Adipocyte (in vitro differentiated cells): ENCODE results near the gene CDCA4.
"Not testable (repeated sequence)": the region's sequence is repeated elsewhere in the genome, so short reads cannot be mapped to it uniquely, and the experiment has no call there.

Experiments used
- DNase-seq: peaks from one replicate; pipeline ENCODE4 v3.0.0-alpha.2; 2015; ENCODE audit warnings: low read depth
- H3K27me3 ChIP-seq: replicated peaks from 2 replicates; pipeline ENCODE4 v1.7.0; 2013; ENCODE audit warnings: mild to moderate bottlenecking, low read length, moderate library complexity; ENCODE audit not compliant: control insufficient read depth, insufficient read depth
- H3K36me3 ChIP-seq: 2 replicates; pipeline ENCODE4 v1.7.0; 2013; ENCODE audit warnings: low read length, mild to moderate bottlenecking, moderate library complexity; ENCODE audit not compliant: control insufficient read depth, insufficient read depth, severe bottlenecking
- H3K4me1 ChIP-seq: 2 replicates; pipeline ENCODE4 v1.7.0; 2013; ENCODE audit warnings: mild to moderate bottlenecking, low read length, moderate library complexity; ENCODE audit not compliant: control insufficient read depth, insufficient read depth
- H3K4me3 ChIP-seq: 2 replicates; pipeline ENCODE4 v1.7.0; 2013; ENCODE audit warnings: mild to moderate bottlenecking, low read length, moderate library complexity
- H3K9ac ChIP-seq: 2 replicates; pipeline ENCODE4 v1.7.0; 2013; ENCODE audit warnings: mild to moderate bottlenecking, low read length, moderate library complexity
- H3K9me3 ChIP-seq: 2 replicates; pipeline ENCODE4 v1.7.0; 2013; ENCODE audit warnings: mild to moderate bottlenecking, low read length, moderate library complexity; ENCODE audit not compliant: control insufficient read depth

CDCA4 gene

DNA sequence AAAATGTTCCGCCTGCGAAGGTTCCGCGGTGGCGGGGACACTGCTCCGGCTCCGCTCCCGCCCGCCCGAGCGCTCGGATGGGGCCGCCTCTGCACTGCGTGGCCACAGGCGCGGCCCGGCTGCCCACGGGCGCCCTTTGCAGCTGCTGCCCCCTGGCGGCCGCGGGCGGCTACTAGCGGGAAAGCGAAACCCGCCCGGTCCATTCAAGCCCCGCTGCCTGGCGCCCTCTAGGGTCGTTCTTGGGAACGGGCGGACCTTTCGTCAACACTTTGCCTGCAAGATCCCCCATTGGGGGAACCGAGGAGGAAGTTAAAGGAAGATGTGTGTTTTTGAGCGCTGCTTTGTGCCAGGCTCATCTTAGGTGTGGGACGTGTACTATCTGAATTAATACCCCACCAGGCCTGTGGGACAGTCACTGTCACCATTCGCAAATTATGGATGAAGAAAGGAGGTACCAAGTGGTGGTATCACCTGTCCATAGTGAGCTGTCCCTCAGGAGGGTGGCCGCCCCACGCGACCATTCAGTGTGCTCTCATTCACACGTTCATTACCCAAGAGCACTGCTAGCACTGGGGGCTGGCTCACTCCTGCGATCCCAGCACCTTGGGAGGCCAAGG lies 24.9 kb upstream of the CDCA4 start:
- Histone ChIP-seq H3K9me3 (no peaks in the 10 kb centered on the region), H3K36me3 (no peaks in the 10 kb centered on the region), H3K4me3 (no peak overlapping the region), H3K9ac (no peak overlapping the region), H3K4me1 (peaks cover 5% of the 10 kb centered on the region), H3K27me3 (peaks cover 18% of the 10 kb centered on the region)
- DNase-seq, result peak; percentile 96

DNA sequence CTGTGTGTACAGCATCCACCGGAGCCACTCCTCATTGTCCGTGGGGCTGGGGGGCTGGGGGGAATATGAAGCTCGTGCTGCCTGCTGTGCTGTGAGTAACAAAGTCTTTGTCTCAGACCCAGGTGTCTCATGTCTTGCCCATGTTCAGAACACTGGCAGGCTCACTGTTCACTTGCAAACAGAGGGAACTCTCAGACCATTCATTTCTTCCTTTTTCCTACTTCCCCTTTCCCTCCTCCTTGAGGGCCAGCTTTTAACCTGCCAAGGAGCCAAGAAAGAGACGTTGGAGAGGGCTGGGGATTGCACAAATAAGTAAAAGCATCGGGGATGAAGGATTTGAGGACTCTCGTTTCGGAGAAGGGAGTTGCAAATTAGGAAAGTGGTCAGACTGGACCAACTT lies 22.8 kb upstream of the CDCA4 start:
- Histone ChIP-seq H3K4me1 (peaks cover 5% of the 10 kb centered on the region), H3K9ac (no peak overlapping the region), H3K9me3 (no peaks in the 10 kb centered on the region), H3K36me3 (no peaks in the 10 kb centered on the region), H3K27me3 (peaks cover 10% of the 10 kb centered on the region), H3K4me3 (no peak overlapping the region)
- no peak for DNase-seq

DNA sequence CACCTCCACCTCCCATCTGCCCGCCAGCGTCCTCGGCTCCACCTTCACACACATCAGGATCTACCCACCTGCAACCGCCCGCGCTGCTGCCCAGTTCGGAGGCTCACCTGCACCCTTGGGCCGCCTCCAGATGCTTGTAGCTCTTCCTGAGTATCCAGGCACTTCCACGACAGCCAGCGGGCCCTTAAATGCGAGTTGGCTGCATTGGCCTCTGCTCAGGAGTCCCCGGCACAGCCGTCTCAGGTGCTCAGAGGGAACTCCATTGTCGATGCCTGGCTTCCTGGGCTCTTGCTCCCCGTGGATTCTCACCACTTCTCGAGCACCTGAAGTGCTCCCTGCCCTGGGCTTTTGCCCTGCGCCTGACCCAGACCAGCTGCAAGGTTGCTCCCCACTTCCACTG lies 21.9 kb upstream of the CDCA4 start:
- Histone ChIP-seq H3K36me3 (no peaks in the 10 kb centered on the region), H3K9me3 (no peaks in the 10 kb centered on the region), H3K27me3 (peaks cover 10% of the 10 kb centered on the region), H3K4me3 (no peak overlapping the region), H3K9ac (no peak overlapping the region), H3K4me1 (peaks cover 5% of the 10 kb centered on the region)
- no peak for DNase-seq

DNA sequence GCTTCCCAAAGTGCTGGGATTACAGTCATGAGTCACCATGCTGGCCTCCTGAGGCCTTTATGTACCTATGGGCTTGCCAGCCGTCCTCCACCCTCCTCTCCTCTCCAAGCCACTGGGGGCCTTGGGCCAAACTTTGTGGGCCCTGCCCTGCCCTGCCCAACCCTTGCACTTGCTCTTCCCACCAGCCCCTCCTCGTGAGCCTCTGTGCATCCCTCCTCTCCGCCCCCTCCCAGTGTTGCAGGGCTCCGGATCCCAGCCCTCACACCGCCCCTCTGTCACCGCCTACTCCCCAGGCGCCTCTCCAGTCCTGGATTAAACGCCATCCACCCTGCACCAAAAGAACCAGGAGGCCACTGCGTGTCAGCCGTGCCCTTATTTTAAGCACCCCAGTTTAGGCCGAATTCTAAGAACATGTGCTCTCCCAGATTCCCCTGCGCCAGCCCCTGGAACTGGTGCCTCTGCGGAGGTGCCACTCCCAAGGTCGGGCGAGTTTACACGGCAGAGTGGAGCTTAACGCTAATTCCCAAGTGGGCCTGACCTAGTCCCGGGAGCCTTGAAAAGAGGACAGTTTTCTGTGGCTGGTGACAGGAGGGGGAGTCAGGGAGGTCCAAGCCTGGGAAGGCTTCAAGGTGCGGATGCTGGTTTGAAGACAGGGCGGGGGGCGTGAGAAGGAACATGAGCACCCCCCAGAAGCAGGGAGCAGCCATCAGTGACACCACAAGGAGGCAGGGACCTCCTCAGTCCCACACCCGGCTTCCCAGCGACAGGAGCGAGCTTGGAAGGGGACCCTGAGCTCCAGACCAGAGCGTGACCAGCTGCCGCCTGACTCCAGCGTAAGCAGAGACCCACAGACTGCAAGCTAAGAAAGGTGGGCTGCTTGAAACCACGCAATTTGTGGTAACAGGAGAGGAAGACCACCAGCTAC lies 21.2 kb upstream of the CDCA4 start:
- Histone ChIP-seq H3K9me3 (no peaks in the 10 kb centered on the region), H3K4me3 (no peak overlapping the region), H3K36me3 (no peaks in the 10 kb centered on the region), H3K4me1 (peaks cover 5% of the 10 kb centered on the region), H3K9ac (no peak overlapping the region), H3K27me3 (peaks cover 5% of the 10 kb centered on the region)
- DNase-seq, result no peak

DNA sequence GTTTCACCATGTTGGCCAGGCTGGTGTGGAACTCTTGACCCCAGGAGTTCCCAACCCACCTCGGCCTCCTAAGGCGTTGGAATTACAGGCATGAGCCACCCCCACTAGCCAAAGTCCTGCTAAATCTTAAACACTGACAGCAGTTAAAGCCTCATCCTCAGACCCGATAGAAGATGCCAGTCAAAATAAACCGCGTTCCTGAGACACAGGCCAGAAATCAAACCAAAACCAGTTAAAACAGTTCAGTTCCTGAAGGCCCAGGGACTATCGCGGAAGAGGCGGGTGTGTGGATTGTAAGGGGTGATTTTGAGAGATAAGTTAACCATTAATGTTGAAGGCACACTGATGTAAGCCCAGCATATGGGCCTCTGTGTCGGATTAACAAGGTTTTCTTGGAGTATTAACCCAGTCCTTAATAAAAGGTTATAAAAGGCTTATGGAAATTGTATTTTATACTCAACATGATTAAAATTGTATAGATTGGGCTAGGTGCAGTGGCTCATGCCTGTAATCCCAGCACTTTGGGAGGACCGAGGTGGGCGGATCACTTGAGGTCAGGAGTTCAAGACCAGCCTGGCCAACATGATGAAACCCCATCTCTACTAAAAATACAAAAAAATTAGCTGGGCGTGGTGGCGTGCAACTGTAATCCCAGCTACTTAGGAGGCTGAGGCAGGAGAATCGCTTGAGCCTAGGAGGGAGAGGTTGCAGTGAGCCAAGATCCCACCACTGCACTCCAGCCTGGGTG lies 18.7 kb upstream of the CDCA4 start:
- no peaks in the 10 kb centered on the region for H3K9me3 ChIP-seq
- H3K36me3 ChIP-seq, result no peaks in the 10 kb centered on the region
- no peaks in the 10 kb centered on the region for H3K27me3 ChIP-seq
- H3K9ac ChIP-seq, result no peak overlapping the region
- no peak for DNase-seq
- peaks cover 5% of the 10 kb centered on the region for H3K4me1 ChIP-seq
- no peak overlapping the region for H3K4me3 ChIP-seq

DNA sequence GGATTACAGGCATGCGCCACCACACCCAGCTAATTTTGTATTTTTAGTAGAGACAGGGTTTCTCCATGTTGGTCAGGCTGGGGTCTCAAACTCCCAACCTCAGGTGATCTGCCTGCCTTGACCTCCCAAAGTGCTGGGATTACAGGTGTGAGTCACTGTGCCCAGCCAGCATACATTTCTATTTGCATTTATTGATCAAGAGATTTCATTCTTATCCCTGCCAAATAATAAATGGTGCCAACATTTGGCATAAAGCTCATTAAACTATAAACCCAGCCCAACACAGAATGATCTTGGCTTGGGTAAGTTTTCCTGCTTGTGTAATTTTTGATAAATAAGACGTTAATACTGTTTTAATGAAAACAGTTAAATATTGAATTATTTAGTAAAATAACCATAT lies 14.7 kb upstream of the CDCA4 start:
- not testable (repeated sequence) for H3K9ac ChIP-seq, H3K9me3 ChIP-seq, DNase-seq, H3K36me3 ChIP-seq, H3K4me1 ChIP-seq, H3K4me3 ChIP-seq, H3K27me3 ChIP-seq

DNA sequence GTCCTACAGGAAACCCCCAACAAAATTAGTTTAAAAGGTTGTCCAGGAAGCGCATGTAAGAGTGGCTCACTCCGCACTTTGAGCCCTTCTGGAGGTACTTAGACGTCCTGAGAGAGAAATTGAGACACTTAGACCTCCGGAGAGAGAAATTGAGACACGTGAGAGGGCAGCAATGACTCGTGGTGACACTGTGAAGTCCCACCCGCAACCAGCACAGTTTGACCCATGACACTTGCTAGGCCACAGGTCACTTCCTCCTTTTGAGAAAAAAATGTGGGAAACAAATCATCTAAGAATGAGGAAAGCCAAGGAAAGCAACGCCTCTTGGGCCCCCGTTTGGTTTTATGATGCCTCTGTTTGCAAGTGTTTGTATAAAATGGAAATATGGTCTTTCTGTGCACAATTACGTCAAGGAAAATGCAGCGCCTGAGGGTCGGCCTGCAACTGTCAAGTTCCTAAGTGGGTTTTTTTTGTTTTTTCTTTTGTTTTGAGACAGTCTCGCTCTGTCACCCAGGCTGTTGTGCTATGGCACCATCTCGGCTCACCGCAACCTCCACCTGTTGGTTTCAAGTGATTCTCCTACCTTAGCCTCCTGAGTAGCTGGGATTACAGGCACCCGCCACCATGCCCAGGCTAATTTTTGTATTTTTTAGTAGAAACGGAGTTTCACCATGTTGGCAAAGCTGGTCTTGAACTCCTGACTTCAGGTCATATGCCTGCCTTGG lies 13.6 kb upstream of the CDCA4 start:
- H3K27me3 ChIP-seq, result no peaks in the 10 kb centered on the region
- H3K4me1 ChIP-seq, result peaks cover 3% of the 10 kb centered on the region
- no peaks in the 10 kb centered on the region for H3K9me3 ChIP-seq
- H3K9ac ChIP-seq, result no peak overlapping the region
- no peak overlapping the region for H3K4me3 ChIP-seq
- DNase-seq, result no peak
- no peaks in the 10 kb centered on the region for H3K36me3 ChIP-seq

DNA sequence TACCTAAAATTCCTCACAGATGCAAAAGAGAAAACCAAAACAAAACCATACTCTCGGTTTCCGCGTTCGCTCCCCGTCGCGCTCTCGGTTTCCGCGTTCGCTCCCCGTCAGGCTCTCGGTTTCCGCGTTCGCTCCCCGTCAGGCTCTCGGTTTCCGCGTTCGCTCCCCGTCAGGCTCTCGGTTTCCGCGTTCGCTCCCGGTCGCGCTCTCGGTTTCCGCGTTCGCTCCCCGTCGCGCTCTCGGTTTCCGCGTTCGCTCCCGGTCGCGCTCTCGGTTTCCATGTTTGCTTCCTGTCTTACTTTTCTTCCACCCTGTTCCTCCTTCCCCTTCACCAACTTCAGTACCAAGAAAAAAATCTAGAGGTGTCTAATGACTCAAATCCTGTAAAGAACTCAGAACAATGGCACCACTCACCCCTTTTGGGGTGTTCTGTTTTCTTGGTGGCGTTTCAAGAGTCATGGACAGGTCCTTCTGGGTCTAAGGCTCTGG lies 12.6 kb upstream of the CDCA4 start:
- peak overlapping the region; percentile 86 for H3K9ac ChIP-seq
- not testable (repeated sequence) for H3K36me3 ChIP-seq, DNase-seq, H3K27me3 ChIP-seq, H3K4me1 ChIP-seq, H3K9me3 ChIP-seq
- peak overlapping the region; percentile 86 for H3K4me3 ChIP-seq

DNA sequence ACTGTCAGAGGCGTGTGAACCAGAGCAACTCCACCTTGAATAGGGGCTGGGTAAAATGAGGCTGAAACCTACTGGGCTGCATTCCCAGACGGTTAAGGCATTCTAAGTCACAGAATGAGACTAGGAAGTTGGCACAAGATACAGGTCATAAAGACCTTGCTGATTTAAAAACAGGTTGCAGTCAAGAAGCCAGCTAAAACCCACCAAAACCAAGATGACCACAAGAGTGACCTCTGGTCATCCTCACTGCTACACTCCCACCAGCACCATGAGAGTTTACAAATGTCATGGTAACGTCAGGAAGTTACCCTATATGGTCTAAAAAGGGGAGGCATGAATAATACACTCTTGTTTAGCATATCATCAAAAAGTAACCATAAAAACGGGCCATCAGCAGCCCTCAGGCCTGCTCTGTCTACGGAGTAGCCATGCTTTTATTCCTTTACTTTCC lies 11.6 kb upstream of the CDCA4 start:
- not testable (repeated sequence) for H3K9ac ChIP-seq, H3K4me1 ChIP-seq, DNase-seq, H3K9me3 ChIP-seq, H3K27me3 ChIP-seq, H3K36me3 ChIP-seq
- H3K4me3 ChIP-seq, result peak overlapping the region; percentile 86

DNA sequence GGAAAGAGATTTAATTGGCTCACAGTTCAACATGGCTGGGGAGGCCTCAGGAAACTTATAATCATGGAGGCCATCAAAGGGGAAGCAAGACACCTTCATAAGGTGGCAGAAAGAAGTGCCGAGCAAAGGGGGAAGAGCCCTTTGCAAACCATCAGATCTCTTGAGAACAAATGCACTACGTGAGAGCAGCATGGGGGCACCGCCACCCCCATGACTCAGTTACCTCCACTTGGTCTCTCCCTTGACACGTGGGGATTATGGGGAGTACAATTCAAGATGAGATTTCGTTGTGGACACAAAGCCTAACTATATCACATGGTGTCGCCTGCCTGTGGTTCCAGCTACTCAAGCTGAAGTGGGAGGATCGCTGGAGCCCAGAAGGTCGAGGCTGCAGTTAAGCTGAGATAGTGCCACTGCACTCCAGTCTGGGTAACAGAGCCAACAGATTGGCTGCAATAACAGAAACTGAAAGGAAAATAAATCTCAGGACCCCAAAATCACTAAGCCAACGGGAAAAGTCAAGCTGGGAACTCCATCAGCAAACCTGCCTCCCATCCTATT lies 10.0 kb upstream of the CDCA4 start:
- Histone ChIP-seq H3K36me3 (no peaks in the 10 kb centered on the region), H3K9ac (no peak overlapping the region), H3K4me1 (peaks cover 11% of the 10 kb centered on the region), H3K9me3 (no peaks in the 10 kb centered on the region), H3K4me3 (no peak overlapping the region), H3K27me3 (no peaks in the 10 kb centered on the region)
- DNase-seq, result no peak
